ENCODE results near the gene DAPK1.

Gene DAPK1

GRCh38 chr9:87567571-87567970 is 69.9 kb downstream of the DAPK1 start:
- TF ChIP-seq CTCF (IDR thresholded peaks at IDR 0.05; ENCODE audit: low read depth, low read length) = no peak
- H3K4me3 ChIP-seq (replicated peaks in 1 of 2; ENCODE audit: low read depth in 2 of 2, low read length in 2 of 2) = no peak overlapping the region
- peak; percentile 57 to 63 for DNase-seq (ENCODE audit: low read depth in 2 of 2)

GRCh38 chr9:87567983-87568382 is 70.3 kb downstream of the DAPK1 start:
- no peak overlapping the region for H3K4me3 ChIP-seq (replicated peaks in 1 of 2; ENCODE audit: low read depth in 2 of 2, low read length in 2 of 2)
- DNase-seq (ENCODE audit: low read depth in 2 of 2) = no peak
- no peak for TF ChIP-seq CTCF (IDR thresholded peaks at IDR 0.05; ENCODE audit: low read depth, low read length)

- no peak overlapping the region for H3K4me3 ChIP-seq (replicated peaks in 1 of 2; ENCODE audit: low read depth in 2 of 2, low read length in 2 of 2)
- no peak for TF ChIP-seq CTCF (IDR thresholded peaks at IDR 0.05; ENCODE audit: low read depth, low read length)
- DNase-seq (ENCODE audit: low read depth in 2 of 2) = no peak
Measured at GRCh38 chr9:87568401-87568800, 70.7 kb downstream of the DAPK1 start.

- no peak overlapping the region for H3K4me3 ChIP-seq (replicated peaks in 1 of 2; ENCODE audit: low read depth in 2 of 2, low read length in 2 of 2)
- DNase-seq (ENCODE audit: low read depth in 2 of 2) = no peak
- TF ChIP-seq CTCF (IDR thresholded peaks at IDR 0.05; ENCODE audit: low read depth, low read length) = no peak
Measured at GRCh38 chr9:87569008-87569509, 71.4 kb downstream of the DAPK1 start.

- no peak for TF ChIP-seq CTCF (IDR thresholded peaks at IDR 0.05; ENCODE audit: low read depth, low read length)
- peak in 1 of 2 donors; percentile 75 for DNase-seq (ENCODE audit: low read depth in 2 of 2)
- H3K4me3 ChIP-seq (replicated peaks in 1 of 2; ENCODE audit: low read depth in 2 of 2, low read length in 2 of 2) = no peak overlapping the region
Measured at GRCh38 chr9:87569518-87569917, 71.9 kb downstream of the DAPK1 start.

- TF ChIP-seq CTCF (IDR thresholded peaks at IDR 0.05; ENCODE audit: low read depth, low read length) = no peak
- no peak for DNase-seq (ENCODE audit: low read depth in 2 of 2)
- H3K4me3 ChIP-seq (replicated peaks in 1 of 2; ENCODE audit: low read depth in 2 of 2, low read length in 2 of 2) = no peak overlapping the region
Measured at GRCh38 chr9:87570000-87570908, 72.6 kb downstream of the DAPK1 start.
